PC-3 (cell line): Measurements from ENCODE around the gene ZNF692.

ENCODE experiments used
- CTCF ChIP-seq: fragments of 300-600 bp; sonication (generic); conservative IDR thresholded peaks from 2 replicates; pipeline ENCODE4 v1.5.1; 2017; ENCODE audit warnings: antibody characterized with exemption, low read depth, mild to moderate bottlenecking, low read length
- EZH2 ChIP-seq: fragments of 300-600 bp; sonication (generic); IDR thresholded peaks from one replicate; pipeline ENCODE4 v1.6.1; 2017; ENCODE audit warnings: antibody characterized with exemption, mild to moderate bottlenecking, low read length; ENCODE audit not compliant: unreplicated experiment

- TF ChIP-seq CTCF, result no peak
- TF ChIP-seq EZH2, result no peak
Observed at GRCh38 chr1:248800459-248800858, 58.4 kb downstream of the ZNF692 start.
